Activated B cell treated with CpG ODN at 0.5 μM for 24 hours (primary cell): ENCODE results near the gene CD9. TPM values are rescaled to one million over a fixed set of nuclear protein-coding genes. Genes with fewer than 3 reads are reported as not detected.

Experiments
- ATAC-seq: fragments of 200-7000 bp; cut with Tn5 transposase; one replicate; pipeline ENCODE4 v1.10.0; 2021; ENCODE audit warnings: low read depth, mild to moderate bottlenecking, moderate library complexity
- CTCF ChIA-PET: fragments of 350-600 bp; sonication (Branson Sonifier 250); formaldehyde crosslinking; loops from one replicate; lab custom pipeline; 2021; ENCODE audit warnings: antibody characterized with exemption; lab: Charles Lee
- POLR2A ChIA-PET: fragments of 350-600 bp; sonication (Branson Sonifier 250); formaldehyde crosslinking; loops from one replicate; lab custom pipeline; 2021; ENCODE audit warnings: antibody characterized with exemption; lab: Charles Lee
- DNase-seq: peaks from one replicate; pipeline ENCODE4 v3.0.0; 2022
- H3K27ac Mint-ChIP-seq: one replicate; pipeline ENCODE4 v1.8.0; 2020; ENCODE audit warnings: mixed read lengths
- H3K27me3 Mint-ChIP-seq: one replicate; pipeline ENCODE4 v1.8.0; 2021; ENCODE audit warnings: mixed read lengths
- H3K36me3 Mint-ChIP-seq: one replicate; pipeline ENCODE4 v1.8.0; 2021; ENCODE audit warnings: low read depth, mixed read lengths
- H3K4me1 Mint-ChIP-seq: one replicate; pipeline ENCODE4 v1.8.0; 2021; ENCODE audit warnings: mixed read lengths
- H3K4me3 Mint-ChIP-seq: one replicate; pipeline ENCODE4 v1.8.0; 2020; ENCODE audit warnings: mild to moderate bottlenecking, mixed read lengths
- H3K9me3 Mint-ChIP-seq: one replicate; pipeline ENCODE4 v1.8.0; 2020; ENCODE audit warnings: mixed read lengths
- intact Hi-C: fragments of 100-400 bp; cut with micrococcal nuclease; formaldehyde crosslinking; loops from one replicate; pipeline ENCODE4 v1.15.1; 2024
- total RNA-seq: library from RNA; stranded (reverse); gene quantifications from 2 replicates; pipeline ENCODE4 v1.2.3, GENCODE V29; 2022
- TF ChIP-seq, protein P1 (sequence below): fragments of 200-600 bp; IDR thresholded peaks from one replicate; pipeline ENCODE4 v1.8.0; 2022; ENCODE audit warnings: antibody characterized with exemption, mild to moderate bottlenecking

Gene CD9
- total RNA-seq, 1 donor from 2014 or later = 2.5 TPM

DNA sequence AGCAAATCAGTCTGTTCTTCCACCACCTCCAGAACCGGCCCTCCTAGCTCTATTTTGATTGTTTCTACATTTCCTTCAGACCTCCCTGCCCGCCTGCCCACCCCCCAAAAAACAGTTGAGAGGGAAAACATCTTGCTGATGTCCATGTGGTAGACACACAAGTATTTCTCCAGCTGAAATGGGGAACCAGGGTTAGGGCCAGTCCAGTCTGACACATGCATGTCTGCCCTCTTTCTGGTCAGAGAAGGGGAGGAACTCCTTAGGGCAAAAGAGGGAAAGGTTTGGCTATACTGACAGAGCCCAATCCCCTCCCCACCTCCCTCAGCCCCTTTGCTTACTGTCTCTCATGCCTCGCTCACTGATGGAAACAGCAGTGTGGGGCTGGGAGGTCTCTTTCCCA is 3.4 kb downstream of the CD9 start:
- TF ChIP-seq, protein P1, sequence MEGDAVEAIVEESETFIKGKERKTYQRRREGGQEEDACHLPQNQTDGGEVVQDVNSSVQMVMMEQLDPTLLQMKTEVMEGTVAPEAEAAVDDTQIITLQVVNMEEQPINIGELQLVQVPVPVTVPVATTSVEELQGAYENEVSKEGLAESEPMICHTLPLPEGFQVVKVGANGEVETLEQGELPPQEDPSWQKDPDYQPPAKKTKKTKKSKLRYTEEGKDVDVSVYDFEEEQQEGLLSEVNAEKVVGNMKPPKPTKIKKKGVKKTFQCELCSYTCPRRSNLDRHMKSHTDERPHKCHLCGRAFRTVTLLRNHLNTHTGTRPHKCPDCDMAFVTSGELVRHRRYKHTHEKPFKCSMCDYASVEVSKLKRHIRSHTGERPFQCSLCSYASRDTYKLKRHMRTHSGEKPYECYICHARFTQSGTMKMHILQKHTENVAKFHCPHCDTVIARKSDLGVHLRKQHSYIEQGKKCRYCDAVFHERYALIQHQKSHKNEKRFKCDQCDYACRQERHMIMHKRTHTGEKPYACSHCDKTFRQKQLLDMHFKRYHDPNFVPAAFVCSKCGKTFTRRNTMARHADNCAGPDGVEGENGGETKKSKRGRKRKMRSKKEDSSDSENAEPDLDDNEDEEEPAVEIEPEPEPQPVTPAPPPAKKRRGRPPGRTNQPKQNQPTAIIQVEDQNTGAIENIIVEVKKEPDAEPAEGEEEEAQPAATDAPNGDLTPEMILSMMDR = no peak
- ATAC-seq = no peak
- Mint-ChIP-seq H3K4me3 (no peak overlapping the region), H3K4me1 (peaks cover 27% of the 10 kb centered on the region), H3K36me3 (no peaks in the 10 kb centered on the region), H3K27me3 (peaks cover 28% of the 10 kb centered on the region), H3K27ac (no peak overlapping the region), H3K9me3 (no peaks in the 10 kb centered on the region)
- CTCF ChIA-PET = no interaction called here
- DNase-seq = no peak
- intact Hi-C loops = no loop called here
- POLR2A ChIA-PET = no interaction called here

DNA sequence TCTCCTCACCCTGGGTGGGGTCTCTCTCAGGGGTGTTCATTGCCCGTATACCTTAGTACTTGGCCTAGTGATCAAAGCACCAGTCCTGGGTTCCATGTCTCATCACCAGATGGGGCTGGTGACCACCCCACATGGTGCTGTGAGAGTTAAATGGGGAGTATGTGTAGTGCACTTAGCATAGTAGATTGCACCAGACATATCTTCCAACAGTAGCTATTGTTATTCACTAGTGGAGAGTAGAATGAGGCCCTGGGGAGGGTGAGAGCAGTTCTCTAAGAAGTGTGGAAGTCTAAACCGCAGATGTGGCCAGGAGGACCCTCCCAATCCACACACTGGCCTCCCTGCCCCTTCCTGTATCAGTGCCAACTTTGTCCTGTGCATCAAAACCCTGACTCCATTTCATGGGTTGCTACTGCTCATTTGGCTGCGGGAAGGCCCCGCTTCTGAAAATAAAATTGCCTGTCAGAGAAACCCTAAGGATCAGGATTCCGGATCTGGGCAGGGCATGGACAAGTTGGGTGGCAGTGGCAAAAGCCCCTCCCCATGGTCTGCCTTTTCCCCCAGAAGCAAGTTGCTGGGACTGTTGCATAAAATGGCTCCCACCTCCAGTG is 4.4 kb downstream of the CD9 start:
- H3K4me3 Mint-ChIP-seq = no peak overlapping the region
- H3K36me3 Mint-ChIP-seq = no peaks in the 10 kb centered on the region
- intact Hi-C loops = no loop called here
- DNase-seq (no peak), ATAC-seq (no peak)
- TF ChIP-seq, protein P1 = no peak
- peaks cover 22% of the 10 kb centered on the region for H3K27me3 Mint-ChIP-seq
- no peak overlapping the region for H3K27ac Mint-ChIP-seq
- POLR2A ChIA-PET = no interaction called here
- H3K9me3 Mint-ChIP-seq = no peaks in the 10 kb centered on the region
- H3K4me1 Mint-ChIP-seq = peaks cover 21% of the 10 kb centered on the region
- CTCF ChIA-PET = interaction anchor here (0.6 kb wide), 1 partner anchor 9 kb away, joined by 3 read pairs; no protein-coding TSS in a partner anchor

DNA sequence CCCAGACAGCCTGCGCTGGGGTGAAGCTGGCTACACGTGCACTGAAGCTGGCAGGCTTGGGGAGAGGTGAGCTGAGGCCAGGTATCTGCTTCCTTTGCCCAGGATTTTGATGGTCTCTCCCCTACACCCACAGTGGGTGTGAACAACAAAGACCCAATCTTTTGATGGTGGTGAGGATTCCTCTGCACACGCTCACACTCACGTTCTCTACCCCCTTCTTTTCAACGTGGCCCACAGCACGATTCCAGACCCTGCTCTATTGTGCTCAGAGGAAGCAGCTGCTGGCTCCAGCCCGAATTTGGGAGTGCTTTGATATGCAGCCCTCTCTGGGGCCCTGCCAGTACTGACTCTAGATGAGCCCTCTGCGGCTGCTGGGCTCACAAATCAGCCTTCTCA is 4.9 kb downstream of the CD9 start:
- H3K4me1 Mint-ChIP-seq = peaks cover 22% of the 10 kb centered on the region

DNA sequence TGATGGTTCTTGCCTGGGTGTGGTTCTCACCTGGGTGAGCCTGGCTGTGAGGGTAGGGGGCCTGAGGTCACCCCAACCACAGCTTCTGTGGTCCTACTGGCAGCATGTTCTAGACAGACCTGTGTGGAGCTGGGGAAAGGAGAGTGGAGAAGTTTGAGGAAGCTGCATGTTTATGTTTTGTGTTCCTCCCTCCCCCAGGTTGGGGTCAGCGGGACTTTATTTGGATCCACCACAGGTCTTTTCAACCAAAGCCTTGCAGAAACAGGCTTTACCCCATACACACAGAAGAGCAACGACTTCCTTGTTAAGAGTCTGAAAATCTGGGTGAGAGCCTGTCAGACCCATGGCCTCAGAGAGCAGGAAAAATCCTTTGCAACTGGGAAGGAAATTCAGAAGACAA is 5.6 kb downstream of the CD9 start:
- POLR2A ChIA-PET = no interaction called here
- CTCF ChIA-PET = no interaction called here
- no peak for ATAC-seq
- H3K27ac Mint-ChIP-seq = no peak overlapping the region
- no peak overlapping the region for H3K4me3 Mint-ChIP-seq
- TF ChIP-seq, protein P1 = no peak
- H3K4me1 Mint-ChIP-seq = peaks cover 26% of the 10 kb centered on the region
- no peaks in the 10 kb centered on the region for H3K36me3 Mint-ChIP-seq
- no peaks in the 10 kb centered on the region for H3K9me3 Mint-ChIP-seq
- DNase-seq = no peak
- H3K27me3 Mint-ChIP-seq = peaks cover 20% of the 10 kb centered on the region
- intact Hi-C loops = no loop called here

More for the DNA sequence above, 4.9 kb downstream of the CD9 start:
- H3K4me3 Mint-ChIP-seq = no peak overlapping the region
- peaks cover 19% of the 10 kb centered on the region for H3K27me3 Mint-ChIP-seq
- H3K9me3 Mint-ChIP-seq = no peaks in the 10 kb centered on the region
- no peak overlapping the region for H3K27ac Mint-ChIP-seq
- ChIA-PET POLR2A (no interaction called here), CTCF (interaction anchor here (0.6 kb wide), 1 partner anchor 9 kb away, joined by 3 read pairs; no protein-coding TSS in a partner anchor)
- H3K36me3 Mint-ChIP-seq = no peaks in the 10 kb centered on the region
- DNase-seq (no peak), ATAC-seq (no peak)
- TF ChIP-seq, protein P1 = no peak
- intact Hi-C loops = no loop called here

DNA sequence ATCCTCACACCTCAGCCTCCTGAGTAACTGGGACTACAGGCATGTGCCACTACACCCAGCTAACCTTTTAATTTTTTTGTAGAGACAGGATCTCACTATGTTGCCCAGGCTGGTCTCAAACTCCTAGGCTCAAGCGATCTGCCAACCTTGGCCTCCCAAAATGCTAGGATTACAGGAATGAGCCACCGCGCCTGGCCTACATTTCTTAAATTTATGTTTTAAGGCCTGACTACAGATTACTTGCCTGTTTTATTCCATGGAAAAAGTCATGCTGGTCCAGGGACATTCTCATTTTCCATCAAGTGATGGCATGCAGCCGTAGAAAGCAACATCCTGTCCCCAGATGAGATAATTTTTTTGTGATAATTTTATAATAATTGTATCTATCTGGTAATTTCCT is 6.1 kb downstream of the CD9 start:
- no peak overlapping the region for H3K27ac Mint-ChIP-seq

More for the DNA sequence above, 6.1 kb downstream of the CD9 start:
- Mint-ChIP-seq H3K27me3 (peaks cover 18% of the 10 kb centered on the region), H3K4me3 (no peak overlapping the region), H3K4me1 (peaks cover 28% of the 10 kb centered on the region), H3K36me3 (no peaks in the 10 kb centered on the region), H3K9me3 (no peaks in the 10 kb centered on the region)
- ChIA-PET CTCF (interaction anchor here (1.3 to 1.8 kb wide), 2 partner anchors 11 to 72 kb away, joined by 4 to 12 read pairs; no protein-coding TSS in a partner anchor), POLR2A (no interaction called here)
- TF ChIP-seq, protein P1 = no peak
- ATAC-seq = no peak
- intact Hi-C loops = no loop called here
- DNase-seq = no peak
